ENCODE results near the gene CSNK2B.

GRCh38 chr6:31713465-31713864 is 47.6 kb downstream of the CSNK2B start:
- TF ChIP-seq ZBTB7A (tag by site-specific recombination; IDR thresholded peaks at IDR 0.05; ENCODE audit: low read depth) (no peak), ZNF404 (tag by site-specific recombination; IDR thresholded peaks at IDR 0.05) (no peak), CTCF (tag by site-specific recombination; IDR thresholded peaks at IDR 0.05) (no peak), ZNF10 (tag by site-specific recombination; IDR thresholded peaks at IDR 0.05) (no peak)
